ENCODE data around the gene ARHGAP15.

ARHGAP15 gene

DNA sequence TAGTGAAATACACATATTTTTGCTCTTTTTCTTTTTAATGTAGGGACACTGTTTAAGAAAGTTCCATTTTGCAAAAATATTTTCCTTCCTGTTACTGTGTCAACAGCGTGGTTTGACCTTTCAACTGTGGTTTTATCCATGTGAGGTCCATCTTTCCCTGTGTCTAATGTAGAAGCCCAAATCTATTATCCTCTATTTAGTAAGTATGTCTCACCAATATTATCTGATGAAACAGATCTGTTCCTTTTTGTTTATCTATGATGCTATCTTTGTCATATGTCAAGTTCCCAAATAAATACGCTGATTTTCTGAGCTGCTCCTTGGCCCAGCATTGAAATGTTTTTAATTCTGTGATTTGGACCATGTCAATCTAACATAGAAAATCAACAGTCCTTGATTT lies 3.5 kb upstream of the ARHGAP15 start:
- Mint-ChIP-seq H3K27me3 (no peaks in the 10 kb centered on the region), H3K4me1 (peaks cover 25% of the 10 kb centered on the region), H3K9me3 (no peaks in the 10 kb centered on the region), H3K27ac (no peak overlapping the region), H3K36me3 (peaks cover 4% of the 10 kb centered on the region), H3K4me3 (no peak overlapping the region)
- no peak for DNase-seq
- CTCF ChIA-PET: interaction anchor here (0.7 kb wide), 1 partner anchor 133 kb away, joined by 6 read pairs; no protein-coding TSS in a partner anchor

DNA sequence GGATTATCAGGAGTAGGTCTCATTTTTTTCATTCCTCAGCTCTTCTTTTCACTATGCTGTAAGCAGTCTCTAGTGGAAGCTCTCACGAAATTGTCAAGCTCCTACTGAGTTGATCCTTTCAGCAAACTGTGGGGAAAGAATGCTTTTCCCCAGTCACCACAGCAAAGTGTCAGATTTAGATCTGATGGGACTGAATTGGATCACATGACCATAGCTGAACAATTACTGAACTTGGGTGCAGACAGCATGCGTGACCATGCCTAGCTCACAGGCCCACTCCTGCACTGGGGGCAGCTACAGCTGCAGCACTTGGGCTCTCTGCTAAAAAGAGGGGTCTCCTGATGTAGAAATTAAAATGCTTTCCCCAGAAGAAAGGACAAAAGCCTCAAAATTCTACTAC lies 3.1 kb downstream of the ARHGAP15 start:
- Mint-ChIP-seq H3K27ac (peak overlapping the region; percentile 67), H3K4me3 (peak overlapping the region; percentile 56), H3K27me3 (no peaks in the 10 kb centered on the region), H3K36me3 (peaks cover 49% of the 10 kb centered on the region), H3K4me1 (peaks cover 63% of the 10 kb centered on the region), H3K9me3 (peaks cover 2% of the 10 kb centered on the region)
- CTCF ChIA-PET: interaction anchor here (0.9 to 1.6 kb wide), 8 partner anchors 9 to 126 kb away, joined by 3 to 9 read pairs (median 6); no protein-coding TSS in a partner anchor
- DNase-seq: peak; percentile 33

DNA sequence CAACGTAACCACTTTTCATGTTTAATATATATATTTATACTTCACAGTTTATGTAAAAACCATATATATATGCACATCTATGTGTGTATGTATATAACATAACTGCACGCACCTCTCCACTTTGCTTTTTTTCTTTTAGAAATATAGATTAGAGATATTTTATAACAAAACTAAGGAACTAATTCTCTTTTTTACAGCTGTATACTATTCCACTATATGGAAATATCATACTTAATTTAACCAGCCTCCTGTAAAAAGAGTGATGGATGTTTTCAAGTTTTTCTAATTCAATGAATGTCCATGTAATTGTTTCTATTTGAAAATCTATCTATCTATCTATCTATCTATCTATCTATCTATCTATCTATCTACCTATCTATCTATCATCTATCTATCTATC lies 4.6 kb downstream of the ARHGAP15 start:
- no peak overlapping the region for H3K27ac Mint-ChIP-seq
- H3K4me3 Mint-ChIP-seq: no peak overlapping the region
- peaks cover 49% of the 10 kb centered on the region for H3K36me3 Mint-ChIP-seq
- no peaks in the 10 kb centered on the region for H3K27me3 Mint-ChIP-seq
- no peak for DNase-seq
- CTCF ChIA-PET: no interaction called here
- H3K4me1 Mint-ChIP-seq: peaks cover 63% of the 10 kb centered on the region
- peaks cover 2% of the 10 kb centered on the region for H3K9me3 Mint-ChIP-seq

DNA sequence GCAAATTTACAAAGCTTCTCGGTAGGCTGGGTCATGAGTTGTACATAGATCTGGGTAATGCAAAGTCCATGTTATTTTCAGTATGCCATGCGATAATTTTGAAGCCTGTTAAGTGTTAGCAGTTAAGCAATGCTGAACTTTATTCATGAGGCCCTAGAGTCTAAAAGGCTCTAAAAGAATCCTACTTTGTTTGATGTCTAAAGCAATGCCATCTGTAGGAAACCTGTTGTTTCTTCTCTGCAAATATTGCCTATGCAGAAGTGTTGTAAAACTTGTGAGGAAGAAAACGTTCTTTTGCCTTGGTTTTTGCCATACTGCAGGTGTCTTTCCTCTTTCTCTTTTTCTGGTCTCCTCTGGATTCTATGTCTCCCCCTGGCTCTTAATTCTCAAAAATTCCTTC lies 9.1 kb downstream of the ARHGAP15 start:
- peaks cover 2% of the 10 kb centered on the region for H3K9me3 Mint-ChIP-seq
- no peak for DNase-seq
- CTCF ChIA-PET: interaction anchor here (0.7 to 1.3 kb wide), 3 partner anchors 18 to 146 kb away, joined by 3 to 4 read pairs (median 3); no protein-coding TSS in a partner anchor
- no peak overlapping the region for H3K27ac Mint-ChIP-seq
- H3K36me3 Mint-ChIP-seq: peaks cover 64% of the 10 kb centered on the region
- H3K4me3 Mint-ChIP-seq: no peak overlapping the region
- H3K27me3 Mint-ChIP-seq: no peaks in the 10 kb centered on the region
- peaks cover 84% of the 10 kb centered on the region for H3K4me1 Mint-ChIP-seq

DNA sequence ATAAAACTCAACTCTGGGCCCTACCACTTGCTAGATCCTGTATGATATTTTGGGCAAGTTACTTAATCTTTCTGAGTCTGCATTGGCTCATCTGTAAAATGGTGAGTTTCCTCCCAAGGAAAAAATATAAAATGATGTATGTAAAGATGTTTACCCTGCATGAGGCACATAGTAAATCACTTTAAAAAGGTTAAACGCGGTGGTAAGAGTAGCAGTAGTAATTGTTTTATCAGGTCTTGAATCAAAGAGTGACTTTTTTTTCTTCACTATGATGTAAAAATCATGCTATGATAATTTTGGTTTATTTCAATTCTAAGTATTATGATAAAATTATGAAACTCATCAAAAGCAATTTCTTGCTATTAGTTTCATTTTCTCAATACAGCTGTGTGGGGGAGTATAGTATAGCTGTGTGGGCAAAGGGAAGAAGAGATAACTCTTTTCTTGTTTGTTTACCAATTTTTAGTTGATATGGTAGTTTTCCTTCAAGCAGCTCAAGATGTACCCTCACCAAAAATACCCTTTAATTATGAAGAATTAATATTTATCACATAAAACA lies 10.7 kb downstream of the ARHGAP15 start:
- Mint-ChIP-seq H3K9me3 (no peaks in the 10 kb centered on the region), H3K4me1 (peaks cover 89% of the 10 kb centered on the region), H3K27me3 (no peaks in the 10 kb centered on the region), H3K36me3 (peaks cover 67% of the 10 kb centered on the region), H3K4me3 (peak overlapping the region; percentile 56), H3K27ac (peak overlapping the region; percentile 81)
- DNase-seq: no peak
- CTCF ChIA-PET: interaction anchor here (0.7 to 1.3 kb wide), 3 partner anchors 9 to 12 kb away, joined by 3 to 4 read pairs (median 3); no protein-coding TSS in a partner anchor

DNA sequence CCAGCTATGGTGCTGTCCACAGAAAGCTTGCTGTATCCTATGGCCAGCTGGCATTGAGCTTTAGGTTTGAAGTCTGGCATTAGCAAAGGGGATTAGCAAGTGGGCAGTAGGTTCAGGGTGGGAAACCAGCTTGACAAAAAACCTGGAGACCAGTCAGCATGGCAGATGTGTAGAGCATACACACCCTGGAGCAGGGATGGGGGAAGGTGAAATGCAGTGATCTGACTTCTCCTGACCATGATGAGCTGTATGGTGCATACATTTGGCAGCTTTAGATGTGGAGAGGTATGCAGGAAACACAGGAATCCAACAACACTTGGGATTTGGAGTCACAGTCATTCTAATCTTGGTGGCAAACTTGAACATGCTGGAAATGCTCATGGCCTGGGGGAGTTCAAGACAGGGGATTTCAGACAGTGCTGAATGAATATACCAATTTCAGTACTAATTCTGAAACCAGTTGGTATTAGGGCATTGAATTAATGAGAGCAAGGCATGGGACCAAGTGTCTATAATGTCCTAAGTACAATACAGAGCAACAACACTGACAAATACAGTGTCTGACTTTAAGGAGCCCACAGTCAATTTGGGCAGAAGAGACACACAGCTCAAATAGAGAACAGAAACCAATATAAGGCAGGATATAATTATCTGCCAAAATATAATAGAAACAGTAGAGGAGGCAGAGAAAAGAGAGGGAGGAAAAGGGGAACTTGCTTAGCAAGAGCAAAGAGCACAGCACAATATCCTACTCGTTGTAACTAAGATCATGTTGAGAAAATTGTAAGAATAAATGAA lies 11.8 kb downstream of the ARHGAP15 start:
- H3K4me1 Mint-ChIP-seq: peaks cover 86% of the 10 kb centered on the region
- H3K36me3 Mint-ChIP-seq: peaks cover 65% of the 10 kb centered on the region
- CTCF ChIA-PET: interaction anchor here (0.7 to 1.3 kb wide), 6 partner anchors 9 to 81 kb away, joined by 3 to 8 read pairs (median 3); no protein-coding TSS in a partner anchor
- peak overlapping the region; percentile 0 for H3K27ac Mint-ChIP-seq
- no peaks in the 10 kb centered on the region for H3K9me3 Mint-ChIP-seq
- H3K4me3 Mint-ChIP-seq: peak overlapping the region; percentile 56
- DNase-seq: no peak
- H3K27me3 Mint-ChIP-seq: no peaks in the 10 kb centered on the region

DNA sequence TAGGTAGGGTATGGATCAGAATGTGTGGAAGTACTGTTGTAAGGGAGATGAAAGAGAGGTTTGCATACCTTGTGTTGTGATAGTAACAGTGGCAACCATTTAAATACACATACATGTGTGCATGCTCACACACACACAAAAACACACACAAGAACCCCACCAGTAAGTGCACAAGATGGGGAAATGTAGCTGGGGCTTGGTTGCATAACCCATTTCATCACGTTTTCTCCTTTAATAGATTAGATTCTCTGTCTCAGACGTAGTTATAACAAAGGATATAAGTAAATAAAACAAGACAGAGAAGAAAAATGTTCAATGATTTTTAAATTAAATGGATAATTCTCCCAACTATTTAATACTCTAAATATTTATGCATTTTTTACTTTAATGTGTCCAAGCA lies 13.4 kb downstream of the ARHGAP15 start:
- H3K9me3 Mint-ChIP-seq: no peaks in the 10 kb centered on the region
- peaks cover 63% of the 10 kb centered on the region for H3K36me3 Mint-ChIP-seq
- no peaks in the 10 kb centered on the region for H3K27me3 Mint-ChIP-seq
- CTCF ChIA-PET: no interaction called here
- no peak overlapping the region for H3K27ac Mint-ChIP-seq
- DNase-seq: no peak
- no peak overlapping the region for H3K4me3 Mint-ChIP-seq
- peaks cover 85% of the 10 kb centered on the region for H3K4me1 Mint-ChIP-seq

DNA sequence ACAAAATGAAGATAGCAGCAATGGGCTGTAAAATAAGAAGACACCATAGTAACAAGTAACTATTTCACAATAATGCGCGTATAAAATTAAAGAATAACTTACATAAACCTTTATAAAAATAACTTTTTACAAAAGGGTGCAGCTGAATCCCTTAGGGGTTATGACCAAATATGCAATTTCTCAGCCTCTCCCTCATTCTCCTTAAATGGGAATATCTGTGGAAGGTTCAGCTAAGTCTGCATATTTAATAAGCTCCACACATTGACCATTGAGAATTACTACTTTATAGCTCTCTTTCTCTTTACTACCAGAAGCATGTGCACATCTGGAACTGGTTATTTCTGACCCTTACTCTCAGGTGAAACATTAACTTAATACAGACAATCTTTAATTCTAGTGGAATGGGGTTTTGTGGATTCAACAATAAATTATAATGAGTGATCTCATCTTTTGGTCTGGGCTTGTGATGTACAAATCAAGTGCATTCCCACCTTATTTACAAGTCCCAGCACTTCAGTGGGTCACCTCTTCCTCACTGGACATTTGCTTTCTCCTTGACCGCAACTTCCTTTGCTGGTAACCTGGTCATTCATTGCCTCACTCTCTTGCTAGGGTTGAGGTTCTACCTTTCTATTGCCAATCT lies 15.7 kb downstream of the ARHGAP15 start:
- peaks cover 84% of the 10 kb centered on the region for H3K4me1 Mint-ChIP-seq
- DNase-seq: no peak
- peak overlapping the region; percentile 16 for H3K27ac Mint-ChIP-seq
- no peaks in the 10 kb centered on the region for H3K9me3 Mint-ChIP-seq
- H3K36me3 Mint-ChIP-seq: peaks cover 68% of the 10 kb centered on the region
- CTCF ChIA-PET: interaction anchor here (0.6 to 1.8 kb wide), 3 partner anchors 13 to 114 kb away, joined by 3 to 6 read pairs (median 3); no protein-coding TSS in a partner anchor
- H3K4me3 Mint-ChIP-seq: no peak overlapping the region
- no peaks in the 10 kb centered on the region for H3K27me3 Mint-ChIP-seq

DNA sequence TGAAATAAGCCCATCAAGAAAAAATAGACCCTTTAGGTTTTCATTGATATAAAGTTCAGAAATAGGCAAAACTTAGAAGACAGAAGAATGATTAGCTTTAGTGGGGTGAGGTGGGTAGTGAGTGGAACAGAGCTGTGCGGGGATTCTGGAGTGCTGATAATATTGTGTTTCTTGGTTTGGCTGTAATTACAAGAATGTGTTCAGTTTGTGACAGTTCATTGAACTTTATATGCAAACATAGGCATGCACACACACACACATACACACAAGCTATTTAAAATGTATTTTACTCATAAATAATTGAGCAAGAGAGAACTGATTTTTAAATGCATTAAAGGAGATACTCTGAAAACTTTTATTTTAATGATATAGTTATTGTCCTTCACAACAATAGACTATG lies 17.1 kb downstream of the ARHGAP15 start:
- H3K4me3 Mint-ChIP-seq: no peak overlapping the region
- CTCF ChIA-PET: interaction anchor here (1.8 kb wide), 1 partner anchor 14 kb away, joined by 6 read pairs; no protein-coding TSS in a partner anchor
- no peak overlapping the region for H3K27ac Mint-ChIP-seq
- H3K9me3 Mint-ChIP-seq: no peaks in the 10 kb centered on the region
- H3K4me1 Mint-ChIP-seq: peaks cover 84% of the 10 kb centered on the region
- no peaks in the 10 kb centered on the region for H3K27me3 Mint-ChIP-seq
- H3K36me3 Mint-ChIP-seq: peaks cover 63% of the 10 kb centered on the region
- no peak for DNase-seq

DNA sequence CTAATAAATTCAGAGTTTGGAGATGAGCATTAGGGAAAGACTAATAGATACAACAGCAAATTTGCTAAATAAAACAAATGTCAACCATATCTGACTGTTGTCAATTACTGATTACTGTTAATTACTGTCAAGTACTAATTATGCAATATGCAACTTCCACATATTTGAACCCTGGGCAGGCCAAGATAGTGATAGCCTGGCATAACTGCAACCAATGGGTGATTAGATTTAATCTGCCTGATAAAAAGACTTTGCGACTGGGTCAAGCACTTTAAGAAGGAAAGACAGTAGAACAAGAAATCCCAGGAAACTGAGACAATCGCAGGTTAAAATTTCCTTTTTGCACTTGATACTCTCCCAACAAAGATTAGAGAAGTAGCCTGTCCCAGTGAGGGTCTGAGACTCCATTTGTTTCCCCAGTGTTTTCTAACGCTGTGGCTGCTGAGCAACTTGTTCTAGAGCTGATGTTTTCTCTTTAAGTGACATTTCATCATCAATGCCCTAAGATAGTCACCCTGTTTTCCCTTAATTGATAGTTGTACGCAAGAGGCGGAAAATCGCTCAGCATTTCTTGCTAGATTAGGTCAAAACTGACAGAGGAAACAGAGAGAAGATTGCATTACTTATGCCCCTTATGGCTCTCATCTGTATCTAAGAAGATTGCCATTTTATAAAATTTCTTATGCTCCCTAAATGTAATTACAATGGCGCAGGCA lies 17.8 kb downstream of the ARHGAP15 start:
- DNase-seq: no peak
- CTCF ChIA-PET: no interaction called here
- no peak overlapping the region for H3K4me3 Mint-ChIP-seq

DNA sequence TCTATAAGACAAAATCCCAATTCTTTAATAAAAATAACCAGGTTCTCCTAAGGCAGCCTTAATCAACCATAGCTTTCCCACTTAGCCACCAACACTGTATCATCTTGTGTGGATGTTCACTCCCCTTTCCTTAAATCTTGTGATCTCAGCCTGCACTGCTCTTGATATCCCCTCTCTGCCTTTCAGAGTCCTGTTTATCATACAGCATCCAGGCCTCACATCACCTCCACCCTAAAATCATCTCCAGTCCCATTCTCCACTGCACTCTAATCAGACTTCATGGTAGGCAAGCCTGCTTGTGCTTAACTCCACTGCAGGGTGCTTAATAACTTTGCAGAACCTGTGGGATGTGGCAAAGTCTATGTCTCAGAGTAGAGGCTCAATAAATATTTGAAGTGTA lies 18.8 kb downstream of the ARHGAP15 start:
- H3K9me3 Mint-ChIP-seq: no peaks in the 10 kb centered on the region
- CTCF ChIA-PET: interaction anchor here (0.8 to 2.1 kb wide), 5 partner anchors 8 to 111 kb away, joined by 3 to 7 read pairs (median 4); no protein-coding TSS in a partner anchor
- peaks cover 87% of the 10 kb centered on the region for H3K4me1 Mint-ChIP-seq
- peak overlapping the region; percentile 30 for H3K27ac Mint-ChIP-seq
- no peak overlapping the region for H3K4me3 Mint-ChIP-seq
- no peaks in the 10 kb centered on the region for H3K27me3 Mint-ChIP-seq
- DNase-seq: no peak
- H3K36me3 Mint-ChIP-seq: peaks cover 62% of the 10 kb centered on the region

More for the DNA sequence above, 17.8 kb downstream of the ARHGAP15 start:
- Mint-ChIP-seq H3K36me3 (peaks cover 62% of the 10 kb centered on the region), H3K9me3 (no peaks in the 10 kb centered on the region), H3K4me1 (peaks cover 84% of the 10 kb centered on the region), H3K27me3 (no peaks in the 10 kb centered on the region), H3K27ac (no peak overlapping the region)

DNA sequence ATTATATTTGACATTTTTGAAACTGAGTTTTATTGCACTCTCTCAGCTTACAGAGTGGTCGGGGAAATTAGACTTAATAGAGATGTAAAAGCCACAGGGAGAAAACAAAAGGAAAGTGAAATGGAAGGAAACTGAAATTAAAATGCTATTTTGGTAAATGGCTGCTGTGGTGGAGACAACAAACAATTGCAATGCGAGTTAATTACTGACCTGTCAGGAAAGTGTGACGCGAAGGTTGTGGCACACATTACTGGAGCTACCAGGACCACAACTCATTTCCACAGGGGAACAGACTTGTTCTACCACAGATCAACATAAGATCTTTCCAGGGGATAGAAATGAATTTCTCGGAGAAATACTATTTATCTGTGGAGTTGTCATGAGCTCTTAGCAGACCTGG lies 19.5 kb downstream of the ARHGAP15 start:
- Mint-ChIP-seq H3K36me3 (peaks cover 58% of the 10 kb centered on the region), H3K4me1 (peaks cover 84% of the 10 kb centered on the region), H3K27ac (peak overlapping the region; percentile 26), H3K27me3 (no peaks in the 10 kb centered on the region), H3K4me3 (no peak overlapping the region), H3K9me3 (no peaks in the 10 kb centered on the region)
- CTCF ChIA-PET: interaction anchor here (0.8 to 2.1 kb wide), 5 partner anchors 9 to 111 kb away, joined by 3 to 7 read pairs (median 4); no protein-coding TSS in a partner anchor
- no peak for DNase-seq

DNA sequence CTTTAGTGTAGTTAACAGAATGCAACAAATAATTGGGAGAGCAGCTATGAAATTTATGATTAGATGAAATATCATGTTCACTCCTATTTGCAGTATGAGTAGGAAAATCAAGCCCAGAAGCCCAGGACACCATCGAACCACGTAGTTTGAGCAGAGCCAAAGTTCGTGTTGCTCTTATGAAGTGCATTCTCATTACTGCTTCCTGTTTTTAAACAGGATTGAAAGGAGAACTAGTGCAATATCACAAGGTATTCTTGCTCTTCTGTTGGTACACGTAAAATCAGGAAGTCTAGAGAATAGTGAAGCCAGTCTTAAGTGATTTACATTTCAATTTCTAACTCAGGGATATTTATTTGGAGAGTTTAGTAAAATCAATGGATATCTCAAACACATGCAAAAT lies 21.1 kb downstream of the ARHGAP15 start:
- Mint-ChIP-seq H3K4me3 (peak overlapping the region; percentile 11), H3K27ac (peak overlapping the region; percentile 60), H3K4me1 (peaks cover 82% of the 10 kb centered on the region), H3K27me3 (no peaks in the 10 kb centered on the region), H3K36me3 (peaks cover 52% of the 10 kb centered on the region), H3K9me3 (no peaks in the 10 kb centered on the region)
- no peak for DNase-seq
- CTCF ChIA-PET: no interaction called here

Measured in activated naive CD4-positive, alpha-beta T cell treated with anti-CD3 and anti-CD28 coated beads, Interleukin-2, amount 10 ng/mL, durations not matched to agents 7 days and 5 days (primary cell).